GM23248 (cell line): Measurements from ENCODE around the gene SULF2.

Experiments
- EZH2 ChIP-seq: fragments of 200-600 bp; sonication (generic); IDR thresholded peaks from 2 replicates; pipeline ENCODE4 v1.6.1; 2018; ENCODE audit warnings: antibody characterized with exemption, mild to moderate bottlenecking; ENCODE audit not compliant: insufficient read depth, poor library complexity, severe bottlenecking
- EZH2phosphoT487 ChIP-seq: fragments of 200-600 bp; sonication (generic); IDR thresholded peaks from 2 replicates; pipeline ENCODE4 v1.6.1; 2018; ENCODE audit warnings: antibody characterized with exemption, moderate library complexity, mild to moderate bottlenecking, low read depth; ENCODE audit not compliant: insufficient read depth

GRCh38 chr20:47780720-47781389 is 4.4 kb downstream of the SULF2 start:
- TF ChIP-seq EZH2 (no peak), EZH2phosphoT487 (no peak)
